ENCODE measurements around the gene TSC22D3.

- TF ChIP-seq, protein P1, sequence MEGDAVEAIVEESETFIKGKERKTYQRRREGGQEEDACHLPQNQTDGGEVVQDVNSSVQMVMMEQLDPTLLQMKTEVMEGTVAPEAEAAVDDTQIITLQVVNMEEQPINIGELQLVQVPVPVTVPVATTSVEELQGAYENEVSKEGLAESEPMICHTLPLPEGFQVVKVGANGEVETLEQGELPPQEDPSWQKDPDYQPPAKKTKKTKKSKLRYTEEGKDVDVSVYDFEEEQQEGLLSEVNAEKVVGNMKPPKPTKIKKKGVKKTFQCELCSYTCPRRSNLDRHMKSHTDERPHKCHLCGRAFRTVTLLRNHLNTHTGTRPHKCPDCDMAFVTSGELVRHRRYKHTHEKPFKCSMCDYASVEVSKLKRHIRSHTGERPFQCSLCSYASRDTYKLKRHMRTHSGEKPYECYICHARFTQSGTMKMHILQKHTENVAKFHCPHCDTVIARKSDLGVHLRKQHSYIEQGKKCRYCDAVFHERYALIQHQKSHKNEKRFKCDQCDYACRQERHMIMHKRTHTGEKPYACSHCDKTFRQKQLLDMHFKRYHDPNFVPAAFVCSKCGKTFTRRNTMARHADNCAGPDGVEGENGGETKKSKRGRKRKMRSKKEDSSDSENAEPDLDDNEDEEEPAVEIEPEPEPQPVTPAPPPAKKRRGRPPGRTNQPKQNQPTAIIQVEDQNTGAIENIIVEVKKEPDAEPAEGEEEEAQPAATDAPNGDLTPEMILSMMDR (conservative IDR thresholded peaks at IDR 0.05), result no peak
- no peak for TF ChIP-seq ZFX (IDR thresholded peaks at IDR 0.05)
These were observed 96.4 kb downstream of the TSC22D3 start for GRCh38 chrX:107678957-107679740.
